GM19467 (cell line): Measurements from ENCODE around the gene PTGIR.
A peak's percentile ranks its signal among the peaks of the same experiment; 100 is the strongest.

Source experiments
- ATAC-seq: cut with Tn5 transposase; IDR thresholded peaks from one replicate; pipeline ENCODE4 v1.9.1; 2021; ENCODE audit warnings: mild to moderate bottlenecking, moderate library complexity; ENCODE audit not compliant: unreplicated experiment

PTGIR gene

GRCh38 chr19:46601318-46602224 is 23.3 kb downstream of the PTGIR start, which contains the start of gene CALM3:
TSS of gene CALM3 (plus strand) at chr19:46601330. CDS start at chr19:46601435, 105 bp downstream.
- no peak for ATAC-seq

DNA sequence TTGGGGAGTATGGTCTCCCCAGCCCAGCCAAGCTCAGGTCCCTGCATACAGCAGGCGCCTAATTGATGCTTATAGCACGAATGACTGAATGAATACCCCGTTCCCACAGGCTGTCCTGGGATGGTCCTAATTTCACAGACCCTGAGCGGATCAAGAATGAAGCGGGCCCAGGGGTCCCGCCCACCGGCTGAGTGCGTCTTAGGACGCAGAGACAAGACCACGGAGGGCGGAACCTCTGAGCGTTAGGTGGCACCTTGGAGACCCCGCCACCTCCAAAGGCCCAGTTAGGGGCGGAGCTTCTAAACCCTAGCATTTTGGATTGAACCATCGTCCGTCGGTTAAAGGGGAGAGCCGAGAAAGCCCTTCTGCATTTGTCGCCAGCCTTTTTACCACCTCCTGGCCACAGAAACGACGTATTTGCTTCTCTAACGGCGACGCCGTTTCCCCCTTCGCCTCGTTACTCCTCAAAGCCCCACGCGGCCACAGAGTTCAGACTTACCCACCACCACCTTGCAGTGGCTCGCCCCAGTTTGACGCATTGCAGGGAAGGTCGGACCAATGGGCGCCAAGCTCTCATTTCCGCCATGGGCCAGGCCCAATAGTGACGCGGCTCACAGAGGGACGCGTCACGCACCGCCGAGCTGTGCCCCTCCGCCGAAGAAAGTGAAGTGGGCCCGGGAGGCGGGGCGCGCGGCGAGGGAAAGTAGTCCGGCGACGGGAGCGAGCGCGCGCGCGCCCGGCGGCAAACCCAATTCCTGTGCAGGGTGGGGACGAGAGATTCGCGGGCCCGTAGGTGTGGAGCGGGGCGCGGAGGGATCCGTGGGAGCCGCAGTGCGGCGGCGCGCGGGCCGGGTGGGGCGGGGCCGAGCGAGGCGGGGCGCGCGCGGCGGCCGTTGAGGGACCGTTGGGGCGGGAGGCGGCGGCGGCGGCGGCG is 24.2 kb downstream of the PTGIR start:
- peak; percentile 69 for ATAC-seq

- no peak for ATAC-seq
Measured at GRCh38 chr19:46599716-46600373, 25.0 kb downstream of the PTGIR start.

GRCh38 chr19:46598372-46598917 is 26.4 kb downstream of the PTGIR start:
- ATAC-seq: no peak

- ATAC-seq: no peak
Measured at GRCh38 chr19:46596008-46596407, 28.9 kb downstream of the PTGIR start.

GRCh38 chr19:46591870-46592269 is 33.0 kb downstream of the PTGIR start:
- no peak for ATAC-seq

DNA sequence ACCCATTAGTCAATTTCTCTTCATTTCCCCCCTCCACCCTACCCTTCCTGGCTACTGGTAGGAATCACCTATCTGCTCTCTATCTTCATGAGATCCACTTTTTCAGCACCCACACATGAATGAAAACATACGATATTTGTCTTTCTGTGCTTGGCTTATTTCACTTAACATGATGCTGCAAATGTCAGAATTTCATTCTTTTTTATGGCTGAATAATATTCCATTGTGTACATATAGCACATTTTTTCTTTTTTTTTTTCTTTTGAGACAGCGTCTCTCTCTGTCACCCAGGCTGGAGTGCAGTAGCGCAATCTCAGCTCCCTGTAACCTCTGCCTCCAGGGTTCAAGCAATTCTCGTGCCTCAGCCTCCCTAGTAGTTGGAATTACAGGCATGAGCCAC is 33.6 kb downstream of the PTGIR start:
- ATAC-seq: no peak

DNA sequence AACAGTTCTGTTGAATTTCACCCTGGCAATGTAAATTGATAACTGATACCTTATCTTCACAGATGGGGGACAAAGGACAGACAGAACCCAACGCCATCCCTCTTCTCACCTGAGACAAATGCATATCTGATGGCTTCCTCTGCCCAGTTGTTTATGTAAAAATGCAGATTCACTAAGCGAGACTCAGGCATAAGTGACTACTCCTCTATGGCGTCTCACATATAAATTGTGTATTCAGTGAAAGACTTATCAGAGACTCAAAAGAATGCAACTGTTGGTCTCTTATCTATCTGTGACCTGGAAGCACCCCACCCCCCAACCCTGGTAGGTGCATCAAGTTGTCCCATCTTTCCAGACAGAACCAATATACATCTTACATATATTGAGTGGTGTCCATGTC is 37.0 kb downstream of the PTGIR start:
- no peak for ATAC-seq

- ATAC-seq: no peak
Measured at GRCh38 chr19:46586294-46586693, 38.6 kb downstream of the PTGIR start.

GRCh38 chr19:46585539-46585938 is 39.4 kb downstream of the PTGIR start:
- no peak for ATAC-seq

DNA sequence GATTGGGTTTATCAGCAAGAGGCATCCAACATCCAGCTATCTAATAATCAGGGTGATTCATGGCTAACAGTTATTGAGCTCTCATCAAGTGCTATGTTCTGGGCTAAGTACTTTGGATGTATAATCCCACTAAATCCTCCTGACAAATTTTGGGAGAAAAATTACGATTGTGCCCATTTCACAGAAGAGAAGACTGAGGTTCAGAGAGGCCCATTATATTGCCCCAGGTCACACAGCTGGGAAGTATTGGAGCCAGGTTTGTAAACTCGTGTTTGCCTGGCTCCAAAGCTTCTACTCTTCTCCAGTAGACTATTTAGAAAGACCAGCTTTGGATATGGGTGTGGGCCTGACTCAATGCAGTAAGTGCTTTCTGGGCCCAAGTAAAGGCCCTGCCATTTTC is 44.6 kb downstream of the PTGIR start:
- ATAC-seq: no peak

GRCh38 chr19:46579361-46579879 is 45.5 kb downstream of the PTGIR start:
- no peak for ATAC-seq

- ATAC-seq: no peak
Measured at GRCh38 chr19:46578450-46578849, 46.4 kb downstream of the PTGIR start.

DNA sequence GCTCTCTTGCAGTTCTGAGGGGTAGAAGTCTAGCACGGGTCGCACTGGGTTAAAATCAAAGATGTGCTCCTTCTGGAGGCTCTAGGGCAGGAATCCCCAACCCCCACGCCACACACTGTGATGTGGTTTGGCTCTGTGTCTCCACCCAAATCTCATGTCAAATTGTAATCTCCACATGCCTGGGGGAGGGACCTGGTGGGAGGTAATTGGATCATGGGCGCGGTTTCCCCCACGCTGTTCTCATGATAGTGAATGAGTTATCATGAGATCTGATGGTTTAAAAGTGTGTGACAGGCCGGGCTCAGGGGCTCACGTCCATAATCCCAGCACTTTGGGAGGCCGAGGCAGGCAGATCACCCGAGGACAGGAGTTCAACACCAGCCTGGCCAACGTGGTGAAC is 50.4 kb downstream of the PTGIR start:
- ATAC-seq: no peak

DNA sequence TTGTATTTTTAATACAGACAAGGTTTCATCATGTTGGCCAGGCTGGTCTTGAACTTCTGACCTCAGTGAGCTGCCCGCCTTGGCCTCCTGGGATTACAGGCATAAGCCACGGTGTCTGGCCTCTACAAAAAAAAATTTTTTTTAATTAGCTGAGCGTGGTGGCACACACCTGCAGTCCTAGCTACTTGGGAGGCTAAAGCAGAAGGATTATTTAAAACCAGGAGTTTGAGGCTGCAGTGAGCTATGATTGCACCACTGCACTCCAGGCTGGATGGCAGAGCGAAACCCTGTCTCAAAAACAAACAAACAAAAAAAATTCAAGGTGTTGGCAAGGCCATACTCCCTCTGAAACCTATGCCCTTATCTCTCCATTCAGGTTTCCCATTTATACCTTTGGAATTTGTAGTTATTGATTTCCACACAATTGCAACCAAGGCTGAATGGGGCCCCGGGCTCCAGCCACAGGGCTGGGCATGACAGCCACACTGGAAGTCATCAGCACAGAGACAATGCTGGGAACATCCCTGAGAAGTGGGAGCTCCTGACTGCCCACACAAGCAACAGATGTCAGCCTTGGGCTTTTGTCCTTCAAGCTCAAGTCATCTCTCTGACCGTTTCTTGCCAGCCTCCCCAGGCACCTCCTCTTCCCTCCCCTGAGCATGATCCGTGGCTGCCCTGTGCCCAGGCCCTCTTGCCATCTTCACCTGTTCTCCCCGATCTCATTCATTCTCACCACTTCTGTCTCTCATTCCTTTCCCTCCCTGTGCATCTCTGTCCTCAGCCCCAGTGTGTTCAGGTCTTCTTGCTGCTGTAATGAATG is 51.0 kb downstream of the PTGIR start:
- no peak for ATAC-seq

- ATAC-seq: no peak
Measured at GRCh38 chr19:46571495-46571894, 53.4 kb downstream of the PTGIR start.
